Mammary epithelial cell (primary cell): ENCODE measurements around the gene TM4SF18.

Experiments used
- CTCF ChIP-seq, 2 donors: IDR thresholded peaks in 1 of 2; conservative IDR thresholded peaks in 1 of 2; 2 replicates each; pipeline ENCODE4 v1.5.1; 2011 to 2012; ENCODE audit warnings: inconsistent platforms in 2 of 2, low read length in 2 of 2, mild to moderate bottlenecking in 2 of 2, control low read depth in 1 of 2, low read depth in 1 of 2; ENCODE audit not compliant: insufficient read depth in 1 of 2; ENCODE audit errors: extremely low read depth in 1 of 2
- EZH2 ChIP-seq: IDR thresholded peaks from 2 replicates; pipeline ENCODE4 v1.6.1; 2012; ENCODE audit warnings: low read length, inconsistent platforms, borderline replicate concordance

- TF ChIP-seq CTCF (conservative IDR thresholded peaks at IDR 0.05 in 1 of 2, IDR thresholded peaks at IDR 0.05 in 1 of 2; ENCODE audit: extremely low read depth in 1 of 2, insufficient read depth in 1 of 2, low read depth in 1 of 2, low read length in 2 of 2) (no peak), EZH2 (no peak)
Measured at GRCh38 chr3:149371723-149372114, 38.3 kb upstream of the TM4SF18 start.
